Astrocyte (in vitro differentiated cells and primary cell): Measurements from ENCODE around the gene CFAP68.

Source experiments
- EZH2 ChIP-seq: IDR thresholded peaks from 2 replicates; pipeline ENCODE4 v1.6.1; 2012; ENCODE audit warnings: mild to moderate bottlenecking, low read length, inconsistent platforms; ENCODE audit not compliant: insufficient read depth
- TF ChIP-seq, protein P1 (sequence below): IDR thresholded peaks from 2 replicates; pipeline ENCODE4 v1.5.1; 2011; ENCODE audit warnings: low read depth, mild to moderate bottlenecking, inconsistent platforms, low read length, moderate library complexity; ENCODE audit not compliant: insufficient read depth

- TF ChIP-seq, protein P1, sequence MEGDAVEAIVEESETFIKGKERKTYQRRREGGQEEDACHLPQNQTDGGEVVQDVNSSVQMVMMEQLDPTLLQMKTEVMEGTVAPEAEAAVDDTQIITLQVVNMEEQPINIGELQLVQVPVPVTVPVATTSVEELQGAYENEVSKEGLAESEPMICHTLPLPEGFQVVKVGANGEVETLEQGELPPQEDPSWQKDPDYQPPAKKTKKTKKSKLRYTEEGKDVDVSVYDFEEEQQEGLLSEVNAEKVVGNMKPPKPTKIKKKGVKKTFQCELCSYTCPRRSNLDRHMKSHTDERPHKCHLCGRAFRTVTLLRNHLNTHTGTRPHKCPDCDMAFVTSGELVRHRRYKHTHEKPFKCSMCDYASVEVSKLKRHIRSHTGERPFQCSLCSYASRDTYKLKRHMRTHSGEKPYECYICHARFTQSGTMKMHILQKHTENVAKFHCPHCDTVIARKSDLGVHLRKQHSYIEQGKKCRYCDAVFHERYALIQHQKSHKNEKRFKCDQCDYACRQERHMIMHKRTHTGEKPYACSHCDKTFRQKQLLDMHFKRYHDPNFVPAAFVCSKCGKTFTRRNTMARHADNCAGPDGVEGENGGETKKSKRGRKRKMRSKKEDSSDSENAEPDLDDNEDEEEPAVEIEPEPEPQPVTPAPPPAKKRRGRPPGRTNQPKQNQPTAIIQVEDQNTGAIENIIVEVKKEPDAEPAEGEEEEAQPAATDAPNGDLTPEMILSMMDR: no peak
- TF ChIP-seq EZH2: no peak
These were observed 27.3 kb downstream of the CFAP68 start for GRCh38 chr11:111906680-111907079.
